ENCODE data around the gene PCSK6.

DNA sequence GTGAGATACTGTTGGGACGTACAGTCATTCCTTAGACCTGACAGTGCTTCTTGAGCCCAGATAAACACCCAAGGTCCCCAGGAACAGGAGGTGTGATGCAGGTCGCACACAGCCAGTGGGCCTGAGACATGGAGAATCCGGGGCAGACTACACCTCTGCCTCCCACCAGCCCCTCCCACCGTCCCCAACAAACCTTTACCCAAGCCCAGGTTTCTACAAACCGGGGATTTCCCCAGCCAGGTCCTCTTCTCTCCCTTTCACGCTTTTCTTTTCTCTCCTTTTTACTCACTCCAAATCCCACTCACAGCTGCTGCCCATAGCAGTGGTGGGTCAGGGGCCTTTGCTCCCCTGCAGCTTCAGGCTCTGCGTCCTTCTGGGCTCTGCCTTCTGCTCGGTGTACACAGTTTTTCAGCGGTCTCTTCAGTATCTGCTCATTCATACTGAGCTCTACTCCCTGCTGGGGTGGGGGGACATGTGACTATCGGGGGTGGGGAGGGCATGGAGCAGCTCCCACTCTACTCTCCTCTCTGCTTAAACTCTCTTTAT, 4.8 kb upstream of the PCSK6 start:
- TF ChIP-seq, protein P1, sequence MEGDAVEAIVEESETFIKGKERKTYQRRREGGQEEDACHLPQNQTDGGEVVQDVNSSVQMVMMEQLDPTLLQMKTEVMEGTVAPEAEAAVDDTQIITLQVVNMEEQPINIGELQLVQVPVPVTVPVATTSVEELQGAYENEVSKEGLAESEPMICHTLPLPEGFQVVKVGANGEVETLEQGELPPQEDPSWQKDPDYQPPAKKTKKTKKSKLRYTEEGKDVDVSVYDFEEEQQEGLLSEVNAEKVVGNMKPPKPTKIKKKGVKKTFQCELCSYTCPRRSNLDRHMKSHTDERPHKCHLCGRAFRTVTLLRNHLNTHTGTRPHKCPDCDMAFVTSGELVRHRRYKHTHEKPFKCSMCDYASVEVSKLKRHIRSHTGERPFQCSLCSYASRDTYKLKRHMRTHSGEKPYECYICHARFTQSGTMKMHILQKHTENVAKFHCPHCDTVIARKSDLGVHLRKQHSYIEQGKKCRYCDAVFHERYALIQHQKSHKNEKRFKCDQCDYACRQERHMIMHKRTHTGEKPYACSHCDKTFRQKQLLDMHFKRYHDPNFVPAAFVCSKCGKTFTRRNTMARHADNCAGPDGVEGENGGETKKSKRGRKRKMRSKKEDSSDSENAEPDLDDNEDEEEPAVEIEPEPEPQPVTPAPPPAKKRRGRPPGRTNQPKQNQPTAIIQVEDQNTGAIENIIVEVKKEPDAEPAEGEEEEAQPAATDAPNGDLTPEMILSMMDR (conservative IDR thresholded peaks at IDR 0.05; ENCODE audit: low read length) = no peak
- TF ChIP-seq EZH2phosphoT487 (IDR thresholded peaks at IDR 0.05; ENCODE audit: borderline replicate concordance, low read depth, low read length) = no peak
